Activated CD8-positive, alpha-beta memory T cell treated with anti-CD3 and anti-CD28 coated beads, Interleukin-2, amount 50 U/mL, for 48 hours (primary cell): ENCODE data around the gene DOP1B.

Experiments used
- DNase-seq: peaks from one replicate; pipeline ENCODE4 v3.0.0-alpha.2; 2020

The DOP1B gene

GRCh38 chr21:36205962-36206361, 49.3 kb downstream of the DOP1B start:
- no peak for DNase-seq
